Small intestine (tissue), 16 donors: ENCODE data around the gene ZNF593OS. TPM values are rescaled to one million over a fixed set of nuclear protein-coding genes. Genes with fewer than 3 reads are reported as not detected.

Source experiments
- DNase-seq, 2 donors: peaks; one replicate each; pipeline versions ENCODE4 v3.0.0 to v3.0.0-alpha.2; 2013
- FAIRE-seq: peaks from 2 replicates; lab custom pipeline; 2012; peaks lifted over from hg19 to GRCh38; lab: Jason Lieb, UNC
- H3K27ac ChIP-seq, 3 donors: one replicate each; pipeline ENCODE4 v1.5.1; 2013; ENCODE audit warnings: low read length in 2 of 3, mild to moderate bottlenecking in 2 of 3, control low read depth in 1 of 3, inconsistent platforms in 1 of 3, low read depth in 1 of 3, moderate library complexity in 1 of 3
- H3K27me3 ChIP-seq, 3 donors: one replicate each; pipeline ENCODE4 v1.6.1; 2013; ENCODE audit warnings: low read length in 3 of 3, inconsistent platforms in 1 of 3; ENCODE audit not compliant: control insufficient read depth in 3 of 3, insufficient read depth in 3 of 3
- H3K36me3 ChIP-seq, 3 donors: one replicate each; pipeline ENCODE4 v1.6.1; 2013; ENCODE audit warnings: low read length in 3 of 3, inconsistent platforms in 1 of 3, low read depth in 1 of 3, mild to moderate bottlenecking in 1 of 3, moderate library complexity in 1 of 3; ENCODE audit not compliant: control insufficient read depth in 3 of 3, insufficient read depth in 2 of 3
- H3K4me1 ChIP-seq, 3 donors: one replicate each; pipeline ENCODE4 v1.6.1; 2013; ENCODE audit warnings: low read length in 2 of 3, inconsistent platforms in 1 of 3, low read depth in 1 of 3, mild to moderate bottlenecking in 1 of 3, moderate library complexity in 1 of 3; ENCODE audit not compliant: control insufficient read depth in 3 of 3, insufficient read depth in 2 of 3
- H3K4me3 ChIP-seq, 3 donors: one replicate each; pipeline ENCODE4 v1.5.1; 2013; ENCODE audit warnings: low read length in 3 of 3, control low read depth in 1 of 3, inconsistent platforms in 1 of 3, low read depth in 1 of 3, mild to moderate bottlenecking in 1 of 3, moderate library complexity in 1 of 3
- H3K9me3 ChIP-seq, 2 donors: one replicate each; pipeline ENCODE4 v1.6.1; 2013; ENCODE audit warnings: low read depth in 1 of 2, low read length in 1 of 2; ENCODE audit not compliant: control insufficient read depth in 2 of 2, insufficient read depth in 1 of 2
- WGBS, 3 donors: extraction: QIAGEN DNeasy Blood & Tissue Kit; methylation state at CpG; one replicate each; pipeline ENCODE4 v1.1.7; 2013; 5-methylcytosine and 5-hydroxymethylcytosine counted together
- long read RNA-seq, 10 donors: transcript quantifications; one replicate each; lab custom pipeline, GENCODE V29; 2026
- polyA plus RNA-seq, 4 donors: library from polyadenylated mRNA; stranded (reverse) in 3 of 4; unstranded in 1 of 4; fragments of 200-250 nt in 3 of 4; fragments of 120-200 nt in 1 of 4; gene quantifications; one replicate each; pipeline versions ENCODE4 v1.2.1 to v1.2.3, GENCODE V29; 2013
- donor health status: healthy with polysubstance abuse.
- donor health status: control.
- donor health status: control.
- donor health status: Bipolar disorder and iron deficiency.
- donor health status: healthy.

ZNF593OS gene
- polyA plus RNA-seq = under 1 TPM in 2 of 4 donors, not detected in 2; 0.16 to 0.50 TPM
- long read RNA-seq, donor 1 = 0 reads
- long read RNA-seq, donor 2 = 0 reads
- long read RNA-seq, donor 3 = 0 reads
- long read RNA-seq, donor 4 = 0 reads
- long read RNA-seq, donor 5 = 0 reads
- long read RNA-seq, donor 6 = 0 reads
- long read RNA-seq, donor 7 = 0 reads
- long read RNA-seq, donor 8 = 0 reads
- long read RNA-seq, donor 9 = 0 reads
- long read RNA-seq, donor 10 = 0 reads

- Histone ChIP-seq H3K27ac (peak within 1 kb of the TSS in 1 of 3 donors; percentile 74), H3K36me3 (peaks cover 0 to 15% (median 0%) of the 10 kb centered on the region in 3 donors), H3K4me1 (peaks cover 0 to 22% (median 0%) of the 10 kb centered on the region in 3 donors), H3K27me3 (no peaks in the 10 kb centered on the region), H3K9me3 (no peaks in the 10 kb centered on the region), H3K4me3 (peak within 1 kb of the TSS in 2 of 3 donors; percentile 64)
- DNase-seq (no peak), FAIRE-seq (no peak)
- WGBS, 3 donors = 94 to 96% (median 94%) methylated on average over 33 to 34 of the region's 34 CpGs
Measured at GRCh38 chr1:26171084-26172072, at the start of gene ZNF593OS. TSS of gene ZNF593OS (minus strand) at chr1:26171832. CDS start at chr1:26171661, 171 bp downstream.

GRCh38 chr1:26221094-26221493 lies 49.5 kb upstream of the ZNF593OS start:
- H3K4me1 ChIP-seq = no peaks in the 10 kb centered on the region
- H3K4me3 ChIP-seq = no peak overlapping the region
- no peak overlapping the region for H3K27ac ChIP-seq
- H3K27me3 ChIP-seq = peaks cover 0 to 5% (median 0%) of the 10 kb centered on the region in 3 donors
- no peaks in the 10 kb centered on the region for H3K9me3 ChIP-seq
- no peaks in the 10 kb centered on the region for H3K36me3 ChIP-seq
- DNase-seq (no peak), FAIRE-seq (no peak)
- WGBS, 3 donors = 74 to 85% (median 78%) methylated on average over 2 of the region's 2 CpGs

GRCh38 chr1:26220199-26220912 lies 48.7 kb upstream of the ZNF593OS start:
- 69 to 76% (median 74%) methylated on average over 26 to 27 of the region's 27 CpGs for WGBS, 3 donors
- DNase-seq = no peak
- FAIRE-seq = no peak

GRCh38 chr1:26218906-26219494 lies 47.4 kb upstream of the ZNF593OS start:
- 11 to 62% (median 37%) methylated on average over 11 of the region's 11 CpGs for WGBS, 3 donors
- H3K36me3 ChIP-seq = no peaks in the 10 kb centered on the region
- H3K9me3 ChIP-seq = no peaks in the 10 kb centered on the region
- H3K27me3 ChIP-seq = peaks cover 0 to 5% (median 0%) of the 10 kb centered on the region in 3 donors
- FAIRE-seq = no peak
- DNase-seq = no peak
- no peak overlapping the region for H3K4me3 ChIP-seq
- H3K27ac ChIP-seq = no peak overlapping the region
- H3K4me1 ChIP-seq = no peaks in the 10 kb centered on the region

More at GRCh38 chr1:26220199-26220912, 48.7 kb upstream of the ZNF593OS start:
- H3K27ac ChIP-seq = no peak overlapping the region
- H3K4me3 ChIP-seq = no peak overlapping the region
- H3K36me3 ChIP-seq = no peaks in the 10 kb centered on the region
- H3K27me3 ChIP-seq = peaks cover 0 to 5% (median 0%) of the 10 kb centered on the region in 3 donors
- no peaks in the 10 kb centered on the region for H3K9me3 ChIP-seq
- H3K4me1 ChIP-seq = no peaks in the 10 kb centered on the region

- H3K36me3 ChIP-seq = no peaks in the 10 kb centered on the region
- H3K9me3 ChIP-seq = no peaks in the 10 kb centered on the region
- H3K4me1 ChIP-seq = no peaks in the 10 kb centered on the region
- no peak overlapping the region for H3K4me3 ChIP-seq
- FAIRE-seq = no peak
- H3K27me3 ChIP-seq = no peaks in the 10 kb centered on the region
- no peak for DNase-seq
- H3K27ac ChIP-seq = no peak overlapping the region
- 33 to 49% (median 34%) methylated on average over 3 of the region's 3 CpGs for WGBS, 3 donors
Measured at GRCh38 chr1:26215246-26215645, 43.6 kb upstream of the ZNF593OS start.

- DNase-seq = no peak
- no peak overlapping the region for H3K4me3 ChIP-seq
- H3K9me3 ChIP-seq = no peaks in the 10 kb centered on the region
- WGBS, 3 donors = 78 to 91% (median 89%) methylated on average over 6 of the region's 6 CpGs
- H3K27ac ChIP-seq = no peak overlapping the region
- no peaks in the 10 kb centered on the region for H3K4me1 ChIP-seq
- H3K27me3 ChIP-seq = no peaks in the 10 kb centered on the region
- H3K36me3 ChIP-seq = no peaks in the 10 kb centered on the region
- no peak for FAIRE-seq
Measured at GRCh38 chr1:26213335-26213905, 41.8 kb upstream of the ZNF593OS start.

GRCh38 chr1:26212726-26213125 lies 41.1 kb upstream of the ZNF593OS start:
- Histone ChIP-seq H3K4me3 (no peak overlapping the region), H3K27me3 (no peaks in the 10 kb centered on the region), H3K9me3 (no peaks in the 10 kb centered on the region), H3K36me3 (no peaks in the 10 kb centered on the region), H3K4me1 (no peaks in the 10 kb centered on the region), H3K27ac (no peak overlapping the region)
- no peak for FAIRE-seq
- DNase-seq = no peak
- WGBS, 3 donors = 81 to 88% (median 87%) methylated on average over 5 of the region's 5 CpGs
